ENCODE results near the gene RBM11.
A peak's percentile ranks its signal among the peaks of the same experiment; 100 is the strongest.

DNA sequence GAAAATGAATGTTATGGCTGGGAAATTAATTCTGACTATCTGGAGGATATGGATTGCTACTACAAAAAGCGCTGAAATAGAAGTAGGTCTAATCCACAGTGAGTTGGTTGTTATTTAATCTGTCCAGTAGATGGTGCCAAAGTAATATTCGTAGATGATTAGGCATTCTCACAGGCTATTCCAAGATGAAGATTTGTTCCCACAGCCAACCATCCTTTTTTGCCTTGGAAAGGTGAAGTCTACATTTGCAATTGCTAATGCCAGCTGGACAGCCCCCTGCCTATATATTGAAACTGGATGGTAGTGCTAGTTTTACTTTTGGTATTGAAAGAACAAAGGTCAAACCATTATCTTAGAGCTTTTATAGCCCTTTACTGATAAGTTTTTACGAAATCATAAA is 43.8 kb downstream of the RBM11 start:
- TF ChIP-seq, protein P1, sequence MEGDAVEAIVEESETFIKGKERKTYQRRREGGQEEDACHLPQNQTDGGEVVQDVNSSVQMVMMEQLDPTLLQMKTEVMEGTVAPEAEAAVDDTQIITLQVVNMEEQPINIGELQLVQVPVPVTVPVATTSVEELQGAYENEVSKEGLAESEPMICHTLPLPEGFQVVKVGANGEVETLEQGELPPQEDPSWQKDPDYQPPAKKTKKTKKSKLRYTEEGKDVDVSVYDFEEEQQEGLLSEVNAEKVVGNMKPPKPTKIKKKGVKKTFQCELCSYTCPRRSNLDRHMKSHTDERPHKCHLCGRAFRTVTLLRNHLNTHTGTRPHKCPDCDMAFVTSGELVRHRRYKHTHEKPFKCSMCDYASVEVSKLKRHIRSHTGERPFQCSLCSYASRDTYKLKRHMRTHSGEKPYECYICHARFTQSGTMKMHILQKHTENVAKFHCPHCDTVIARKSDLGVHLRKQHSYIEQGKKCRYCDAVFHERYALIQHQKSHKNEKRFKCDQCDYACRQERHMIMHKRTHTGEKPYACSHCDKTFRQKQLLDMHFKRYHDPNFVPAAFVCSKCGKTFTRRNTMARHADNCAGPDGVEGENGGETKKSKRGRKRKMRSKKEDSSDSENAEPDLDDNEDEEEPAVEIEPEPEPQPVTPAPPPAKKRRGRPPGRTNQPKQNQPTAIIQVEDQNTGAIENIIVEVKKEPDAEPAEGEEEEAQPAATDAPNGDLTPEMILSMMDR (IDR thresholded peaks at IDR 0.05), result peak; percentile 54 to 69 (median 64)
- no peak for TF ChIP-seq POLR2A (IDR thresholded peaks at IDR 0.05)
